Breast epithelium (tissue), 3 donors: ENCODE results near the gene AKAP8L.

Experiments used
- CTCF ChIP-seq, 3 donors: fragments of 450-650 bp; IDR thresholded peaks; one replicate each; pipeline ENCODE4 v1.5.1; 2016 to 2017; ENCODE audit warnings: antibody characterized with exemption in 3 of 3, mild to moderate bottlenecking in 3 of 3, moderate library complexity in 3 of 3
- POLR2A ChIP-seq: fragments of 450-650 bp; IDR thresholded peaks from one replicate; pipeline ENCODE4 v1.6.1; 2016; ENCODE audit warnings: antibody characterized with exemption, mild to moderate bottlenecking, moderate library complexity

- TF ChIP-seq CTCF (IDR thresholded peaks at IDR 0.05): no peak
- TF ChIP-seq POLR2A: no peak
Measured at GRCh38 chr19:15332311-15332996, 86.3 kb downstream of the AKAP8L start, which contains the start of gene BRD4.
